Activated CD4-positive, CD25-positive, alpha-beta regulatory T cell (primary cell): ENCODE results near the gene SNX13.
"Not testable (repeated sequence)": the region's sequence is repeated elsewhere in the genome, so short reads cannot be mapped to it uniquely, and the experiment has no call there.

Source experiments
- DNase-seq, 4 experiments: peaks; one replicate each; lab custom pipeline; 2025; lab: John Stamatoyannopoulos, UW

SNX13 gene

GRCh38 chr7:17912050-17912449 lies 28.2 kb downstream of the SNX13 start:
- no peak for DNase-seq

- no peak for DNase-seq
Observed at GRCh38 chr7:17910377-17910776, 29.9 kb downstream of the SNX13 start.

GRCh38 chr7:17909310-17909709 lies 31.0 kb downstream of the SNX13 start:
- not testable (repeated sequence) for DNase-seq

GRCh38 chr7:17907014-17907413 lies 33.3 kb downstream of the SNX13 start:
- DNase-seq: no peak

- no peak for DNase-seq
Observed at GRCh38 chr7:17903337-17903736, 37.0 kb downstream of the SNX13 start.

DNA sequence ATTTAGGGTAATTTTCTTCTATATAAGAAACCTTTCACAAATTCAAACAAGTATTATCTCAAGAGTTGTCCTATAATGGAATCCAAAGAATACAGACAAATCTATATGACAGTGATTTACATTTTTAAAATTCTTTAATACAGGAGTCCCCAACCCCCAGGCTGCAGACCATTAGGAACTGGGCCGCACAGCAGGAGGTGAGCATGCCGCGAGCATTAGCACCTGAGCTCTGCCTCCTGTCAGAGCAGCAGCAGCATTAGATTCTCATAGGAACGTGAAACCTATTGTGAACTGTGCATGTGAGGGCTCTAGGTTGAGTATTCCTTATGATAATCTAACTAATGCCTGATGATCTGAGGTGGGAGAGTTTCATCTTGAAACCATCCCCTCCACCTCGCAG lies 37.7 kb downstream of the SNX13 start:
- DNase-seq: no peak

- DNase-seq: no peak
Observed at GRCh38 chr7:17900464-17900863, 39.8 kb downstream of the SNX13 start.

DNA sequence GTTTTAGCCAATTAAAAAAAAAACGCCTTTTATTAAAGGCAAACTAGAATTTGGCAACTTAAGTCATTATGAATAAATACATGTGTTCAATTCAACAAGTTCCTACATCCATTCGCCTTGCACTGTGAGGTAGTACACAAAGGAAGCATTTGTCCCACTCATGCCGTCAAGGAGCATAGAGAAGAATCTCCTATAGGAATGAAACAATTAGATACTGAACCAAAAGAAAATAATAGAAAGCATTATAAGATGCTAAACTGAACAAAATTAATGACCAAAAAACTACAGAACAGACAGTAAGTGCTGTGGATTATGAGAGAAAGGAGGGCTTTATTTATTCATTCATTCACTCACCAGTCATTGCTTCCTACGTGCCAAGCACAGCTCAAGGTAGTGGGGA lies 42.2 kb downstream of the SNX13 start:
- DNase-seq: no peak

GRCh38 chr7:17887286-17887685 lies 53.0 kb downstream of the SNX13 start:
- DNase-seq: no peak

GRCh38 chr7:17882685-17883084 lies 57.6 kb downstream of the SNX13 start:
- DNase-seq: no peak

DNA sequence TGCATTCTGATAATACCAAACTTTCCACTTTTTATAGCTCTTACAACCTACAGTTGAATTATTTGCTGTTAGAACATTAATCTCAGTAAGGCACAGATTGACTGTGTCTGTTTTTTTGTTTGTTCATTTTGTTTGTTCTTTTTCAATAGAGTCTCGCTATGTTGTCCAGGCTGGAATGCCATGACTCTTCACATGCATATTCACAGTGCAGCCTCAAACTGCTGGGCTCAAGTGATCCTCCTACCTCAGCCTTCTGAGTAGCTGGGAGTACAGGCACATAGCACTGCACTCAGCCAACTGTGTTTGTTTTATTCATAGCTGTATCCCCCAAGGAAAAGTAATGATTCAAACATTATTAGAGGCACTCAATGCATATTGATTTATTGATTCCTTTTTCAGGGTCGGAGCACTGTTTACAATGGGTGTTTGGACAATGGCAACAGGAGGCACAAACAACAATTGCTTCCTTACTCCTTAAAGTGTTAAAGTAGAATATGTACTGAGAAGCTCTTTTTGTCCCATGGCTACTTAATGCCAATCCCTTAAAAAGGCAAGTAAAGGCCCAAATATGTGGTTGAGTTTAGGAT lies 61.1 kb downstream of the SNX13 start:
- DNase-seq: no peak

GRCh38 chr7:17878627-17879026 lies 61.7 kb downstream of the SNX13 start:
- DNase-seq: no peak

DNA sequence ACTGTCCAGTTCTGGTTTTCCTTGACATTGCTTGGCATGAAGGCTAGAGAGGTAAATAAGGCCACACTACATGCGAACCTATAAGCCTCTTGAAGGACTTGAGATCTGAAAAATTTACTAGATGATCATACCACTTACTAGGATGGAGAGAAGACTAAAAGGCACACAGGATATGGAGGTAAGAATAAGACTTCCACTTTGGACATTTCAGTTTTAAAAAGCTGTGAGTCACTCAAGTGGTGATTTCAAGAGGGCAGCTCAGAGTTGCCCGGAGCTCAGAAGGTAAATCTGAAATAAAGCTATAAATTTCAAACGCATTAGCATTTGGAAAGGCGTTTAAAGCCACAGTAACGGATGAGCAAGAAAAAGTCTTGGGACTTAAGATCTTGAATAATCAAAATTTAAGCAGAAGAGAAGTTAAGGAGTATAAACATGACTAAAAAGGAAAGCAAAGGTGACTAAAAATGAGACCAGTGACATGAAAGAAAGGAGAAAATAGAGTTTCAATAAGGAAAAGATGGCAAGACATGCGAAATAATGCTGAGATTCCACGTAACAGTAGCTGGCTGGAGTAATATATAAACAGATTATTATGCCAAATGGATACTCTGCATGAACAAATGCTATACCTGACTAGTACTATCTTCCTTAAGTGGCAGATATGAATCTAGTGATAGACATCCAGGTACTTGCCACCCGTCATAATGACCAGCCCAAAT lies 68.3 kb downstream of the SNX13 start:
- DNase-seq: no peak

GRCh38 chr7:17870406-17870805 lies 69.9 kb downstream of the SNX13 start:
- no peak for DNase-seq

DNA sequence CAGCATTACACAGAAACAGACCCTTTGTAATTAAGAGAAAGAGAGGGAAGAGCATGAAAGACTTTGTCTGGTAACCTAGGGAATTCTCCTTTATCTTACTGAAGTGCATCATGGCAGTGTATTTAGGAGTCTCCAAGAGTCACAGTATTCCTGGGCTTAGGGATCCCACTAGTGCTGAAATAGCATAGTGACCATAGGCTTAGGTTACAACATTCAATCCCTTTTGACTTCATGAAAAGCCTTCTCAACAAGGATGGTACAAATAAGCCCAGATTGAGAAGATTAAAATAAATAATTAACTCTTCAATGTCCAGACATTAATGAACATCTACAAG lies 76.5 kb downstream of the SNX13 start:
- no peak for DNase-seq

GRCh38 chr7:17863095-17863808 lies 77.0 kb downstream of the SNX13 start:
- no peak for DNase-seq

- no peak for DNase-seq
Observed at GRCh38 chr7:17856251-17856650, 84.0 kb downstream of the SNX13 start.

DNA sequence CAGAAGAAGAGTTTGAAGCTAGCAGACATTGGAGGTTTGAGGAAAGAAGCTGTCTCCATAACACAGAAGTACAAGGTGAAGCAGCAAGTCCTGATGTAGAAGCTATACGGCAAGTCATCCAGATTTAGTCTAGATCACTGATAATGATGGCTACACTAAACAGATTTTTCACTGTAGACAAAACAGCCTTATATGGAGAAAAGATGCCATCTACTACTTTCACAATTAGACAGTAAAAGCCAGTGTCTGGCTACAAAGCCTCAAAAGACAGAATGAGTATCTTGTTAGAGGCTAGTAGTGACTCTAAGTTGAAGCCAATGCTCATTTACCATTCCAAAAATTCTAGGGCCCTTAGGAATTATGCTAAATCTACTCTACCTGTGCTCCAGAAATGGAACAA lies 85.1 kb downstream of the SNX13 start:
- DNase-seq: no peak

DNA sequence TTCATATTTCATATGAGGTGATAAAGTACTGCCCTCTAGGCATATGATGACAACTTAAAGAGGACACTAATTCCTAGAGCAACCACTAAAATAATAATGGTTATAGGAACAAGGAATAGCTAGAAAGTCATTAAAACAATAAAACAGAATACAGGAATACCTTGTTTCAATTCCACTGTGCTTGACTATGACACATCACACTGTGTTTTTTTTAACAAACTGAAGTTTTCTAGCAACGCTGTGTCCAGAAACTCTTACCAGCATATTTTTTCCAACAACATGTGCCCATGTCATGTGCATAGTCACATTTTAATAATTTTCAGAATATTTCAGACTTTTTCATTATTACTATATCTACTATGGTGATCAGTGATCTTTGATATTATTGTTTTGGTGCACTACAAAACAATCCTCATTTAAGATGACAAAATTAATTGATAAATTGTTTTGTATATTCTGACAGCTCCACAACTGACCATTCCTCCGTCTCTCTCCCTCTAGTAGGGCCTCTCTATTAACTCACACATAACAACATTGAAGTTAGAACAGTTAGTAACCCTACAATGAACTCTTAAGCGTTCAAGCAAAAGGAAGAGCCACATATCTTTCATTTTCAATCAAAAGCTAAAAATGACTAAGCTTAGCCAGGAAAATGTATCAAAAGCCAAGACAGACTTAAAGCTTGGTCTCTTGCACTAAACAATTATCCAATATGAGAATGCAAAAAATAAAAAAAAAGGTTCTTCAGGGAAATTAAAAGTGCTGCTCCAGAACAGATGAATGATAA lies 85.8 kb downstream of the SNX13 start:
- no peak for DNase-seq

- no peak for DNase-seq
Observed at GRCh38 chr7:17852361-17852760, 87.9 kb downstream of the SNX13 start.

- DNase-seq: no peak
Observed at GRCh38 chr7:17849504-17849903, 90.8 kb downstream of the SNX13 start.

DNA sequence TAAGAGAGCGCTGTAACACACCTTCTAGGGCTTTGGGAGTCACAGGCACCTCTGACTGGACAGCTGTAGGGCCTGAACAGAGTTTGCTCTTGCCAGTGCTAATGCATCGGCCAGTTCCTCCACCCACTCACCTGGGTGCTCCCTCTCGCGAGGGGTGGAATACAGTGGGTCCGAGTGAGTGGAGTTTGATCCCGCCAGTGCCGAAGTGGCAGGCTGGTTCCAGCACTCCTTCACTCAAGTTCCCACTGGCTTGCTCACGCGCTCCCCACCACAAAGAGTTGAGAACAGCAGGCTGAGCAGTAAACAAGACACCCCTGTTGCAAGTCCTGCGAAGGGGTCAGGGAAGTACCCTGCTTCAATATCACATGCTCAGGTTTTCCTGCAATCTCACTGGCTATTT lies 91.8 kb downstream of the SNX13 start:
- no peak for DNase-seq

DNA sequence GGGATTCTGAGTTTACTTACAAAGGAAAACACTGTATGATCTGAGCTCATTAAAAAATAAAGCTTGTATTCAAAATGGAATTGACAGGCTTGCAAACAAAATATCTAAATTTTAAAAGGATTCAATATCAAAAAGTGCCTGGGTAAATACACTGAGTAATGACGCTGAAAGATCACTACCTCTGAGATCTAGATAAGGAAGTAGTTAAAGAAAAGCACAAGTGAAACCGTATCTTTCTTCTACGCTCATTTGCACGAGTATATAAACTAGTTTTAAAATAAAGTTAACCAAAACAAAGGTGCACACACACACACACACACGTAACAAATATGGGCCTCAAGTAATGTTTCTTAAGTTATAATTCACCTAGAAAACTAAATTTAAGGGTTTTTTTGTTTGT lies 93.4 kb downstream of the SNX13 start:
- DNase-seq: no peak
